H1 (cell line): Measurements from ENCODE around the gene NDEL1.

Experiments used
- BCL11A ChIP-seq, 2 experiments: IDR thresholded peaks; one replicate each; pipeline ENCODE4 v1.6.1; 2011; ENCODE audit warnings: low read depth in 2 of 2, low read length in 2 of 2, mild to moderate bottlenecking in 2 of 2
- BRCA1 ChIP-seq: IDR thresholded peaks from 2 replicates; pipeline ENCODE4 v1.6.1; 2012; ENCODE audit warnings: low read depth, low read length, improper control_type of control experiment
- EP300 ChIP-seq, 2 experiments: IDR thresholded peaks; 1 replicate in 1 of 2; 2 replicates in 1 of 2; pipeline ENCODE4 v1.6.1; 2011 to 2012; ENCODE audit warnings: low read depth in 2 of 2, low read length in 2 of 2, mild to moderate bottlenecking in 2 of 2, borderline replicate concordance in 1 of 2, inconsistent platforms in 1 of 2, moderate library complexity in 1 of 2
- EZH2 ChIP-seq: fragments of 200-600 bp; sonication (generic); IDR thresholded peaks from 2 replicates; pipeline ENCODE4 v1.7.1; 2012; ENCODE audit warnings: low read depth, mild to moderate bottlenecking, moderate library complexity, low read length, inconsistent platforms; ENCODE audit not compliant: severe bottlenecking
- HDAC2 ChIP-seq, 2 experiments: fragments of 300-600 bp in 1 of 2; sonication (generic) in 1 of 2; IDR thresholded peaks; 2 replicates each; pipeline ENCODE4 v1.6.1; 2011 to 2012; ENCODE audit warnings: low read depth in 2 of 2, low read length in 2 of 2, mild to moderate bottlenecking in 2 of 2, moderate library complexity in 2 of 2, borderline replicate concordance in 1 of 2, inconsistent platforms in 1 of 2
- HDAC6 ChIP-seq: IDR thresholded peaks from one replicate; pipeline ENCODE4 v1.7.1; 2012; ENCODE audit warnings: low read depth, mild to moderate bottlenecking, inconsistent platforms, low read length, moderate library complexity
- JUN ChIP-seq: IDR thresholded peaks from 2 replicates; pipeline ENCODE4 v1.6.1; 2011; ENCODE audit warnings: low read depth, mild to moderate bottlenecking, improper control_type of control experiment, low read length
- KDM5A ChIP-seq: fragments of 200-600 bp; IDR thresholded peaks from 2 replicates; pipeline ENCODE4 v1.7.1; 2012; ENCODE audit warnings: mild to moderate bottlenecking, low read length, inconsistent platforms, mixed read lengths
- MAFK ChIP-seq: IDR thresholded peaks from 2 replicates; pipeline ENCODE4 v1.6.1; 2012; ENCODE audit warnings: low read depth, mild to moderate bottlenecking, improper control_type of control experiment, low read length
- POLR2A ChIP-seq, 2 experiments: IDR thresholded peaks; 1 replicate in 1 of 2; 2 replicates in 1 of 2; pipeline ENCODE4 v1.6.1; 2011; ENCODE audit warnings: low read depth in 2 of 2, low read length in 2 of 2, mild to moderate bottlenecking in 2 of 2; ENCODE audit errors: control extremely low read depth in 1 of 2
- RBBP5 ChIP-seq: IDR thresholded peaks from 2 replicates; pipeline ENCODE4 v1.7.1; 2012; ENCODE audit warnings: low read depth, mild to moderate bottlenecking, inconsistent platforms, low read length, moderate library complexity, borderline replicate concordance
- SIN3A ChIP-seq, 2 experiments: IDR thresholded peaks in 1 of 2; conservative IDR thresholded peaks in 1 of 2; 2 replicates each; pipeline ENCODE4 v1.6.1; 2011 to 2012; ENCODE audit warnings: low read length in 2 of 2, improper control_type of control experiment in 1 of 2, low read depth in 1 of 2, mild to moderate bottlenecking in 1 of 2
- TF ChIP-seq, protein P1 (sequence below), 3 experiments: IDR thresholded peaks; 1 replicate in 2 of 3; 2 replicates in 1 of 3; pipeline versions ENCODE4 v1.5.1 to v1.6.1; 2011; ENCODE audit warnings: low read length in 3 of 3, mild to moderate bottlenecking in 3 of 3, inconsistent platforms in 2 of 3, low read depth in 1 of 3, moderate library complexity in 1 of 3; ENCODE audit not compliant: insufficient read depth in 1 of 3; ENCODE audit errors: control extremely low read depth in 1 of 3

- TF ChIP-seq POLR2A (IDR thresholded peaks at IDR 0.05; ENCODE audit: control extremely low read depth in 1 of 2, low read depth in 2 of 2, low read length in 2 of 2) = no peak
- TF ChIP-seq HDAC2 (IDR thresholded peaks at IDR 0.05; ENCODE audit: borderline replicate concordance in 1 of 2, low read depth in 2 of 2, low read length in 2 of 2) = no peak
- TF ChIP-seq EZH2 = no peak
- TF ChIP-seq BRCA1 = no peak
- no peak for TF ChIP-seq MAFK
- no peak for TF ChIP-seq HDAC6
- TF ChIP-seq BCL11A (IDR thresholded peaks at IDR 0.05; ENCODE audit: low read depth in 2 of 2, low read length in 2 of 2) = no peak
- TF ChIP-seq KDM5A = no peak
- TF ChIP-seq, protein P1, sequence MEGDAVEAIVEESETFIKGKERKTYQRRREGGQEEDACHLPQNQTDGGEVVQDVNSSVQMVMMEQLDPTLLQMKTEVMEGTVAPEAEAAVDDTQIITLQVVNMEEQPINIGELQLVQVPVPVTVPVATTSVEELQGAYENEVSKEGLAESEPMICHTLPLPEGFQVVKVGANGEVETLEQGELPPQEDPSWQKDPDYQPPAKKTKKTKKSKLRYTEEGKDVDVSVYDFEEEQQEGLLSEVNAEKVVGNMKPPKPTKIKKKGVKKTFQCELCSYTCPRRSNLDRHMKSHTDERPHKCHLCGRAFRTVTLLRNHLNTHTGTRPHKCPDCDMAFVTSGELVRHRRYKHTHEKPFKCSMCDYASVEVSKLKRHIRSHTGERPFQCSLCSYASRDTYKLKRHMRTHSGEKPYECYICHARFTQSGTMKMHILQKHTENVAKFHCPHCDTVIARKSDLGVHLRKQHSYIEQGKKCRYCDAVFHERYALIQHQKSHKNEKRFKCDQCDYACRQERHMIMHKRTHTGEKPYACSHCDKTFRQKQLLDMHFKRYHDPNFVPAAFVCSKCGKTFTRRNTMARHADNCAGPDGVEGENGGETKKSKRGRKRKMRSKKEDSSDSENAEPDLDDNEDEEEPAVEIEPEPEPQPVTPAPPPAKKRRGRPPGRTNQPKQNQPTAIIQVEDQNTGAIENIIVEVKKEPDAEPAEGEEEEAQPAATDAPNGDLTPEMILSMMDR (IDR thresholded peaks at IDR 0.05; ENCODE audit: control extremely low read depth in 1 of 3, insufficient read depth in 1 of 3, low read depth in 1 of 3, low read length in 3 of 3) = no peak
- no peak for TF ChIP-seq SIN3A (conservative IDR thresholded peaks at IDR 0.05 in 1 of 2, IDR thresholded peaks at IDR 0.05 in 1 of 2; ENCODE audit: low read depth in 1 of 2, low read length in 2 of 2)
- TF ChIP-seq EP300 (IDR thresholded peaks at IDR 0.05; ENCODE audit: borderline replicate concordance in 1 of 2, low read depth in 2 of 2, low read length in 2 of 2) = no peak
- TF ChIP-seq RBBP5 = no peak
- no peak for TF ChIP-seq JUN
Observed at GRCh38 chr17:8489841-8490240, 54.2 kb downstream of the NDEL1 start.
